ENCODE data around the gene EMC6.
A peak's percentile ranks its signal among the peaks of the same experiment; 100 is the strongest.
"Not testable (repeated sequence)": the region's sequence is repeated elsewhere in the genome, so short reads cannot be mapped to it uniquely, and the experiment has no call there.

Gene EMC6

DNA sequence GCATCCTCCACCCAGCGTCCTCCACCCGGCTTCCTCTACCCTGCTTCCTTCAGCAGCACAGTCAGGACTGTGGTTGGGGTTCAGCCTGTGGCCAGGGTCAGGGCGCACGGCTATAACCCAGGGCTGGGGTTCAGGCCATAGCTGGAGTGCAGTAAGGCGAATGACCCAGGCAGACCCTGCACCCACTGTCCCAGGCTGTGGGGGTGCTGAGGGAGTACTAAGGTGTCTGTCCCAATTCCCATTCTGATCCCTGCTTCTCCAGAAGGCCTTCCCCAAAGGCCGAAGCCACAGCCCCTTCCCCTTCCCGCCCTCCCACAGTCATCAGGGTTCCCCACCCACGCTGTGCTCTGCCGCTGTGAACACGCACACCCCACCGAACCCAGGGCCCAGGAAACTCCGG is 12.4 kb downstream of the EMC6 start:
- DNase-seq (ENCODE audit: low read depth in 2 of 2), result no peak

DNA sequence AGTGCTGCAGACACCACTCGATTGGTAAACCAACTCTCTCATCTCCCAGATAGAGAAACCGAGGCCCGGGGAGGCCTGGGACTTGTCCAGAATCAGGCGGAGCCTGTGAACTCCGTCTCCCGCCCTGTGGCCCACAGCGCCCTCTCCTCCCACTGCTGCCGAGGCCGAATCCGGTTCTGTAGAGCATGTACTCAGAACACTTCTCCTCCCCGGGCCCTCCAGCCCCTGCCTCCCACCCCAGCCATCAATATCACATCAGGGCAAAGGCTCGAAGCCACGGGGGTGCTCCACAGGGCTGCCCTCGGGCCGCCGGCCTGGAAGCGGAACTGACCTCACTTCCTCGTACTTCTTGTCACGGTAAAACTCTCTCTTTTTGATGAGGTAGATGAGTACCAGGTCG is 13.0 kb downstream of the EMC6 start:
- DNase-seq (ENCODE audit: low read depth in 2 of 2), result no peak

DNA sequence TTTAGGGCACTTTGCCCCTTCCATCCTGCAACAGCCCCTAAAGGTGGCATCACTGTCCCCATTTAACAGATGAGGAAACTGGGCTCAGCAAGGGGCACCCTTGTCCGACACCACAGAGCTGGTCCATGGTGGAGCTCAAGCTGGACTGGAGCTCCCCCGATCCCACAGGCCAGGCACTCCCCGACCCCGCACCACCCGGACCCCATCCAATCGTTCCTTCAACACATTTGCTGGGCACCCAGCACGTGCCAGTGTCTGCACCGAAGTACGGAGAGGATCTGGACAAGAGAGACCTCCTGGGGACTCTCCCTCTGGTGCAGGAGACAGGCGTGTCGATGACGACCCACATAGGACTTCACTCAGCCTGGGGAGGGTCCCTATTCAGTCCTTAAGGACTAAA is 13.4 kb downstream of the EMC6 start:
- DNase-seq (ENCODE audit: low read depth in 2 of 2), result no peak

DNA sequence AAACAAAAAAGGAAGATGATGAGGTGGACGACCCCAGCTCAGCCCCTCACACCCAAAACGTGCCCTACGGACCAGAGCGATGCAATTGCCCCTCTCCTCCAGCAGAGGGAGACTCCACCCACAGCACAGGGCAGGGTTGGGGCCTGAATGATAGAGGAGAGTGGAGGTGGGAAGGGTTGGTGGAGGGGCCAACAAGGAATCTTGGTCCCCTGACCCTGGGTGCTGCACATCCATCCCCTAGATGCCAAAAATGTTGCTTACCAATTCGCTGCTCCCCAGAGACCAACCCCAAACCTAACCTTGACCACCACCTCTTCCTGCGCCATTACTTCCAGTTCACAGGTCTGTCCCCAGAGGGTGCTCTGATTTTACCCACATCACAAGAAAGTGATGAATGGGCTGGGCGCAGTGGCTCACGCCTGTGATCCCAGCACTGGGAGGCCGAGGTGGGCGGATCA is 14.5 kb downstream of the EMC6 start:
- DNase-seq (ENCODE audit: low read depth in 2 of 2), result peak in 1 of 2 donors; percentile 20

DNA sequence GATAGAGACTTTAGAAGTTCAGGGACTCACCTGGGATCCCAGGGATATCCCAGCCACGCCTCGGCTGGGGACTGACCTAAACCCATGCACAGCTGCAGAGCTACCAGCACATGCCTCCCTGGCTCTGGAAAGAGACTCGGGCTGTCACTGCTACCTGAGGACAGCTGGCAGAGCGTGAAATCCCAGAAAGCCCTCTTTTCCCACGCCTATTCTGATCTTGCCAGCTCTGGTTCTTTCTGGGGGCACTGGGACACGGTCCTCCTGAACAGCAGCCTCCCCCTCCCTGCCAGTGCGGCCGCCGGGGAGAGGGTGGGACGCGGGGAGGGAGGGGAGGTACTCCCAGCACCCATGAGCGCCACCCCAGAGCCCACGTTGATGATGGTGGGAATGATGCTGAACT is 16.6 kb downstream of the EMC6 start:
- DNase-seq (ENCODE audit: low read depth in 2 of 2), result no peak

DNA sequence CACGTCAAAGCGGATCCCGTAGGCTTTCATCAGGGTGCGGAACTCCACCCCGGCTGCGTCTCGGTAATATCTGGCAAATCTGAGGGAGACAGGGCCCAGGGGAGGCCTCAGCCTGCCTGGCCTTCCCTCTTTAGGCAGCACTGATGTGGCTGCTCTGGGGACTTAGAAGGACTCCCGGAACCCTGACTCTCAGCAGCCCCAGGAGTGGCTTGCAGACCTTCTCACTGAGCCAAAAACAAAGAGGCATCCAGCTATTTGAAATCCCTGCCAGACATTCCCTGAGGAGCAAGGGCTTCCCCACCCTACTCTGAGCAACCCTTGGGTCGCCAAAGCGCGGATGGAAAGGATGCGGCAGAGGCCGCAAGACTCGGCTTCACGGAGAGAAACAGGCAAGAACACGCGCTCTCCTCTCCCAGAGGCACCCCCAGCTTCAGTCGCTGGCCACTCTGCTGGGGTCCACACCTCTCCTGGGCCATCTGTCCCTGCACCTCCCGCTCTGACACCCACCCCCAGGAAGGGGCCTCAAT is 19.5 kb downstream of the EMC6 start:
- DNase-seq (ENCODE audit: low read depth in 2 of 2), result no peak

DNA sequence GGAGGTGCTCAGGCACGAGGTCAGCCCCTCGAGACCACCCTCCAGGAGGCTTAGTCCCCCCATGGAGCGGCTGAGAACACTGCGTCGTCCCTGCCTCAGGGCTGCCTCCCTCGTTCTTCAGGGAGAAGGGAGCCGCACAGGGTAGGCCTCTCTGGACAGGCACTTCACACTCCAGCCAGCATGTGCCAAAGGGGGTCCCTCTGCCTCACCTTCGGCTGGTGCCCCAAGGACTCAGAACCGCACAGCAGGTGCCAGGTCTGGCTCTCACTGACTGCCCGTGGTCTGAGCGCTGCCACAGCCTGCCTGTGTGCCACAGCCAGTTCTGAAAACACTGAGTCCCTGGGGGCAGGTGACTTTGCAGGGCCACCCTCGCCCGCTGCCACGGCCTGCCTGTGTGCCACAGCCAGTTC is 20.2 kb downstream of the EMC6 start:
- DNase-seq (ENCODE audit: low read depth in 2 of 2), result no peak

DNA sequence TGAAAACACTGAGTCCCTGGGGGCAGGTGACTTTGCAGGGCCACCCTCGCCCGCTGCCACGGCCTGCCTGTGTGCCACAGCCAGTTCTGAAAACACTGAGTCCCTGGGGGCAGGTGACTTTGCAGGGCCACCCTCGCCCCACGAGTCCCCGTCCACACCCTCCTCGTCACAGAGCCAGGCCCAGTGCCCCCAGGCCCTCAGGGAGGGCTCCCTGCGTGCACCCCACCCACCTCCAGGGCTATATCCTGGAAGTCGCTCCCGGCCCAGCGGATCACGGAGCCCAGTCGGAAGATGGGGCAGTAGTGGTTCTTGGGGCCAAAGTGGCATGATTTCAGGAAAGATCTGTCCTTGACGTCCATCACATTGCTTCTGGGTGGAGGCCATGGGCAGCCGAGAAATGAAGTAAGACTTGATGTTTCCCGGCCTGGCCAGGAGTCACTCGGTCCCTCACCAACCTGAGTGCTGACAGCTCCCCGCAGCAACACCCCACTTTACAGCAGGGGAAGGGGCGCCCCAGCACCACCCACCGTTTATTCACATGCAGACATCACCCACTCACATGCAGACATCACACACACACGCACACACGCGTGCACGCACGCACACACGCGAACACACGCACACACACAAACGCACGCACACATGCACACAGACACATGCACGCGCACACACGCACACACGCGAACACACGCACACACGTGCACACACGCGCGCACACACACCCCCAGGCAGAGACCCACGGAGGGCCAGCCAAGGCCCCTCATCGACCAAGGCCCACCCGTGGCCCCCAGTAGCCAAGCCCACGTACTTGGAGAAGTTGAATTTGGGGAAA is 20.9 kb downstream of the EMC6 start:
- DNase-seq (ENCODE audit: low read depth in 2 of 2), result no peak

DNA sequence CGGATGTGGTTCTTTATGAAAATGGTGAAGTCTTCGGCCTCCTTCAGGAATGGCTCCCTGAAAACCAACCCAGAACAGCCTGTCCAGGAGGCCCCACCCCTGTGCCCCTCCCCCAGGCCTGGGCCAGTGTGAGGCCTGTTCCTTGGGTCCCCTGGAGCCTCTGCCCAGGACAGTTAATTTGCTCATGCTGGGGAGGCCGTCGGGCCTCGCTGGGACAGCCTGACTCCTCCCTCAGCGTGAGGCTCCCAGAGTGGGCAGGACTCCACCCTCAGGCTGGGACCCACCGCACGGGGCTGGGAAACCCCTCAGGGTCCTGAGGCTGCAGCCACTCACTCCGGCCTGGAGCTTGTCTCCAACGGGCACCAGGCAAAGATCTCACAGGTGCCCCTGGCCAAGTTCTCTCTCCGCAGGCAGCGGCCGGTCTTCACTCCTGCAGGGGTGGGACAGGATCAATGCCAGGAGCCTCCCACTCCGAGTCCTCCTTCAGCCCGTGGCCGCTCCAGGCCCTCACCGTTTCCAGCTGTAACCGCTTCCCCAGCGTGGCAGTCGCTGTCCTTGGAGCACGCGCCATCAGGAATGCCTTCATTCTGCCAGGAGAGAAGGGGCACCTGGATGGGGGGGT is 21.6 kb downstream of the EMC6 start:
- DNase-seq (ENCODE audit: low read depth in 2 of 2), result no peak

DNA sequence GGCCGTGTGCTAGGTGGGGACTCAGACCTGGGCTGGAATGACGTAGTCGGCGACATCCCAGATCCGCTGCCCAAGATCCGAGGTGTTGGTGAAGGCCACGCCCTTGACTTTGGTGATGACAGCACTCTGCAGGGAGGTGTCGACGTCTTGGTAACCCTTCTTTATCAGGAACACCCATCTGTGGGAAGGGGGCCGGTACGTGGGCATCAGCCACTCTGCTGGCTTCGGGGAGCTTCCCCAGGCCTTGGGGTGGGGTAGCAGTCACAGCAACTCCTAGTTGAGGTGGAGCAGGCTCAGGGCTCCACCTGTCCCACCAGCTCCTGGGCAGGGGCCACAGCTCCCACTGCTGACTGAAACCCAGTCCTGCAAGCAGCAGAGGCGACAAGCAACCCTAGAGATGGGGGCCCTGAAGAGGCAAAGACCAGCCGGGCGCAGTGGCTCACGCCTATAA is 23.0 kb downstream of the EMC6 start:
- DNase-seq (ENCODE audit: low read depth in 2 of 2), result no peak

DNA sequence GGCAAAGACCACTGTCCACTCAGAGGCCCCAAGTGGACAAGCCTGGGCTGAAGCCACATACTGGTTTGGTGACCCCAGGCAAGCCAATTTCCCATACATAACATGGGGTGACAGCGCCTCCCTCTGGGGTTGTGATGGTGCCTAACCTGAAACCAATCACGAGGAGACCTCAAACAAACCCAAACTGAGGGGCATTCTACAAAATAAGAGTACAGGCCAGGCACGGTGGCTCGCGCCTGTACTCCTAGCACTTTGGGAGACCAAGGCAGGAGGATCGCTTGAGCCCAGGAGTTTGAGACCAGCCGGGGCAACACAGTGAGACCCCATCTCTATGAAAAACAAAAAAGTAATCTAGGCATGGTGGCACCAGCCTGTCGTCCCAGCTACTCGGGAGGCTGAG is 23.7 kb downstream of the EMC6 start:
- no peak for DNase-seq (ENCODE audit: low read depth in 2 of 2)

DNA sequence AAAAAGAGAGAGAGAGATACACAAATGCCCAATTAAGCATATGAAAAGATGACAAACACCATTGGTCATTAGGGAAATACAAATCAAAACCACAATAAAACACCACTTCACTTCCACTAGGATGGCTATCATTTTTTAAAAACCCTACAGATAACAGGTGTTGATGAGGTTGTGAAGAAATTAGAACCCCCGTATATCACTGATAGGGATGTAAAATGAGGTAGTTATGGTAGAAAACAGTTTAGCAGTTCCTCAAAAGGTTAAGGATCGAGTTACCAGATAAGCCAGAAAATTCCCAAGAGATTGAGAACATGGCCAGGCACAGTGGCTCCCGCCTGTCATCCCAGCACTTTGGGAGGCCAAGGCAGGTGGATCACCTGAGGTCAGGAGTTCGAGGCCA is 24.5 kb downstream of the EMC6 start:
- DNase-seq (ENCODE audit: low read depth in 2 of 2), result no peak

DNA sequence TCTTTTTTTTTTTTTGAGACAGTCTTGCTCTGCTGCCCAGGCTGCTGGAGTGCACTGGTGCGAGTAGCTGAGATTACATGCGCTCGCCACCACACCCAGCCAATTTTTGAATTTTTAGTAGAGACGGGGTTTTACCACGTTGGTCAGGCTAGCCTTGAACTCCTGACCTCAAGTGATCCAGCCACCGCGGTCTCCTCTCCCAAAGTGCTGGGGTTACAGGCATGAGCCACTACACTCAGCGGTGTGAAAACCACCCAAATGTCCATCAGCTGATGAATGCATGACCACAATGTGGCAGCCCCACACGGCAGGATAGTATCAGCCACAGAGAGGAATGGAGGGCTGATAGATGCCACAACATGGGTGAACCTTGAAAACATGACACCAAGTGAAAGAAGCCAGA is 25.2 kb downstream of the EMC6 start:
- peak in 1 of 2 donors; percentile 10 for DNase-seq (ENCODE audit: low read depth in 2 of 2)

DNA sequence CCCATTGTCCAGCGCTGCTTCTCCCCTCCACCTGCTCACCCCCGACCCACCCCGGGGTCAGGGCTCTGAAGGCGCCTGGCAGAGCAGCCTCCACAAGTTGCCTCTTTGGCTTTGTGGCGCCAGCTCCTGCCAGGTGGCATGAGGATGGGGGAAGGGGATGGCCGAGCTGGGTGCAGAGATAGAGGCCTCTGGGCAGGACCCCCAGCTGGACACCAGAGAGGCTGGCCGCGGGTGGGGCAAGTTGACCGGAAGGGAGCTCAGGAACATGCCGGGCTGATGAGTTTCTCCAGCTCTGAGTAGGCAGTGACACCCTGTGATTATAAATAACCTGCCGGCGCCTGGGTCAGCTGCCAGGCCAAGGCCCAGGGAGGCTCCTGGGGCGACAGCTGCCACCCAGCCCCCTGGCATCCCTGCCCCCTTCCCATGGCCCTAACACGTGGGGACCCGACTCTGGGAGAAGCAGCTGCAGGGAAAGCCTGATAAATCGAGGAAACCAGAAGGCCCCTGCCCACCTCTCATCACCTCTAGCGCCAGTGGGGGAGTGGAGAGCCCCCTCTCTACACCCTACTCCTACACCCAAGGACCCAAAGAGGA is 26.6 kb downstream of the EMC6 start:
- DNase-seq (ENCODE audit: low read depth in 2 of 2), result no peak

DNA sequence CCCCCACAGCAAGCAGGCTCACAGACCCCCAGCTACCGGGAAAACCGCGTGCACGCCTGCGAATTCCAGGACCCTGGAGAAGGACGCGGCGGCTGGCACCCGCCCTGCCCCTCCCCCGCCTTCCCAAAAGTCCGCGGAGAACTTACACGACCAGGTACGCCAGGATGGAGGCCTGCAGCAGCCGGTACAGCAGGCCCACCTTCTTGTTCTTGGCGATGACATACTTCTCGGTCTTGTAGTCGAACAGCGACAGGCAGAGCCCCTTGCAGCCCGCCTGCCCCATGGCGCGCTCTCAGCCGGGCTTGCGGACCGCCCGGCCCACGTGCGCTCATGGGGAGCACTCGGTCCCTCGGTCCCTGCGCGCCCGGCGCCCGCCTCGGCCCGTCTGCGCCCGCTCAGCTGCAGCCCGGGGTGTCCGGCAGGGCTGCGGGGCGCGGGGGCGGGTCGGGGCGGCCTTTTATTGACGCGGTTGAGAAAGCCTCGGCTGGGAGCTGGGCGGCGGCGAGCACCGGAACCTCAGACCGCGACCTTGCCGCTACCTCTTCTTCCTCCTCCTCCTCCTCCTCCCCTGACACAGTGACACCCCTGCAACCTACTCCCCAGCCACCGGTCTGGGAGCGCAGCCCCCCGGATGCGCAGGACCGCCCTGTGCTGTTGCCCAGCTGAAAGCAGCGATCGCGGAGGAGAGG is 27.3 kb downstream of the EMC6 start, which contains the start of gene P2RX5:
P2RX5 (minus strand) TSS at position 433 of the 689 bp plus-strand sequence; CDS start at position 283, 150 bp downstream.
- no peak for DNase-seq (ENCODE audit: low read depth in 2 of 2)

DNA sequence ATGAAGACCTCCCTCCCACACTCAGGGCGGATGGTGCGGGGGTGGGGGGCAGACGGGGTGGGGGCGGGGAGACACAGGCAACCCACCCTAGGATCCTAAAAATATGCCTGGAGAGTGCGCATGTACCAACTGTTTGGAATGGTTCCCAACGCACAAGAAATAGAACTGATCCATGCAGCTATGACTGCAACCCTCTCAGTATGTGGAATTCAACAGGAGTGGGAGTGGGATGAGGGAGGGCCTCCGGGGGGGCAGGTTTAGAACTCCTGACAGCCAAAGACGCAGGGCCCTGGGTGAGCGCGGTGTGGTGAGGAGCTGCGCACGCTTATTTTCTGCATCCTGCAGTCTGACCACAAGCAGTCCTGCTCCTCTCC is 28.5 kb downstream of the EMC6 start:
- no peak for DNase-seq (ENCODE audit: low read depth in 2 of 2)

DNA sequence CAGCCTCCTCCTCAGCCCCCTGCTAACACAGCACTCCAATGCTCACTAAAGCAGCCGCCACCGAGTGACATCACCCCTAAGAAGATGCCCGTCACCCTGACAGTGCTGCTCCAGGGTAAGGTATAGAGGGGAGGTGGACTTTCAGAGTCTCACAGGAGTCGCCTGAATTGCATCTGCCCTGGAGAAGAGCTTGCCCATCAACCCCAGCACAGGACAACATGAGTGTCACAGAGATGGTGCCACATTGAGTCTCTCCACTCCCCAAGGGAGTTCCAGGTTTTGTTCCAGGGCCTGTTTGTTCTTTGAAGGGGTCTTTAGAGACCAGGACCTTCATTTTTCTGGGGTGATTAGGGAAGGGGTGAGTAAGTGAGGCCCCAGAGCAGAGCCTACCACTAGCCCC is 29.5 kb downstream of the EMC6 start:
- no peak for DNase-seq (ENCODE audit: low read depth in 2 of 2)

DNA sequence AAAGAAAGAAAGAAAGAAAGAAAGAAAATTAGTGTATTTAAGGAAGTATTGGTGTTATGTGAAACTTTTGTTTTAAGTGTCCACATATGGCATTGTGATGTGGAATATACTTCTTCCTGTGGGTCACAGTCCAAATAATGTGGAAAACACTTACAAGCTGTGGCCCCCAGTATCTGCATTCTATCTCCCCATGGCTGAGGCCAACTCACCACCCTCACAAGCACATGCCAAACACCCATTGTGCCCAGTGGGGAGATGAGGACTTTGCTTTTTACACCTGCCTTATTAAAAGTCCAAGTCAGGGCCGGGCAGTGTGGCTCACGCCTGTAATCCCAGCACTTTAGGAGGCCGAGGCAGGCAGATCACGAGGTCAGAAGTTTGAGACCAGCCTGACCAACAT is 31.3 kb downstream of the EMC6 start:
- DNase-seq (ENCODE audit: low read depth in 2 of 2), result no peak

DNA sequence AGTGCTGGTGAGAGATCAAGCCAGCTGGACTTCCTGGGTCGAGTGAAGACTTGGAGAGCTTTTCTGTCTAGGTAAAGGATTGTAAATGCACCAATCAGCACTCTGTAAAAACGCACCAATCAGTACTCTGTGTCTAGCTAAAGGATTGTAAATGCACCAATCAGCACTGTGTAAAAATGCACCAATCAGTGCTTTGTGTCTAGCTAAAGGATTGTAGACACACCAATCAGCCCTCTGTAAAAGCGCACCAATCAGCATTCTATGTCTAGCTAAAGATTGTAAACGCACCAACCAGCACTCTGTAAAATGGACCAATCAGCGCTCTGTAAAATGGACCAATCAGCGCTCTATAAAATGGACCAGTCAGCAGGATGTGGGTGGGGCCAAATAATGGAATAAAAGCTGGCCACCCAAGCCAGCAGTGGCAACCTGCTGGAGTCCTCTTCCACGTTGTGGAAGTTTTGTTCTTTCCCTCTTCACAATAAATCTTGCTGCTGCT is 33.5 kb downstream of the EMC6 start:
- DNase-seq (ENCODE audit: low read depth in 2 of 2), result not testable (repeated sequence)

DNA sequence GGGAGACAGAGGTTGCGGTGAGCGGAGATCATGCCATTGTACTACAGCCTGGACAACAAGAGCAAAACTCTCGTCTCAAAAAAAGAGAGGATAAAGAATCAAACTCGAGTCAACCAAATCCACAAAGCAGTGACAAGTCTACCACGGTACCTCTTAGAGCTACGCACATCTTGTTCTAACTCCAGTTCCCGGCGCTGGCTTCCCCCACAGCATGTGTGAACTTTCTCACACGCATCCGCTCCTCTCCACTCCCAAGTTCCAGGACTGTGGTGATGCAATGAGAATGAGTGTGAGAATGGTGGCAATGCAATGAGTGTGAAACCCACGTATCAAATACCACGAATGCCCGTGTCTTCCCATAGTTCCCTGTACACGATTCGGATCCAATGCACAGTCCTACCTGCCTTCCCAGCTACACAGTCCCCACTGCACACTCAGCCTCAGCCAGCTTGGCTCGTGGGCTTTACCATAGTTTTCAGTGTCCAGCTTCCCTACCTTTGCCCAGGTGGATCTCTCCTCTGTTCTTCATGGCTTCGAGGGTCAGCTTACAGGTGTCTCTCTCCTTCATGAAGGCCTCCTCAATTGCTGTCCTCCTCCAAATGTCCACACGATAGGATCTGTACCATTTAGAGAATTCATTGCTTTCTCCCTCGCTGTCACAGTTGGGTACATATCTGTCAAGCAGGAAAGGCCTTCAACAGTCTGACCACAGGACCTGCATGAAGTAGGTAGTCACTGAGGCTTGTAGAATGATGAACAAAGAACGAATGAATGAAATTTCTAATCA is 36.5 kb downstream of the EMC6 start:
- no peak for DNase-seq (ENCODE audit: low read depth in 2 of 2)

DNA sequence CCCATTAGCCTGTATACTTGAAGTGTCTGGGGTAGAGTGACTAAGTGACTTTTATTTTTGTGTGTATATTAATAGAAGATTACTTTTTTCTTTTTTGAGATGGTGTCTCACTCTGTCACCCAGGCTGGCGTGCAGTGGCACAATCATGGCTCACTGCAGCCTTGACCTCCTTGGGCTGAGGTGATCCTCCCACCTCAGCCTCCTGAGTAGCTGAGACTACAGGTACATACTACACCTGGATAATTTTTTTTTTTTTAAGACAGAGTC is 37.0 kb downstream of the EMC6 start:
- not testable (repeated sequence) for DNase-seq (ENCODE audit: low read depth in 2 of 2)
